H1 (cell line): ENCODE data around the gene E2F8. TPM values are rescaled to one million over a fixed set of nuclear protein-coding genes. Genes with fewer than 3 reads are reported as not detected.

Source experiments
- CBX5 ChIP-seq: fragments of 300-800, 300-1000 bp; sonication (generic); IDR thresholded peaks from 2 replicates; pipeline ENCODE4 v1.7.1; 2016; ENCODE audit warnings: antibody characterized with exemption, low read length, low read depth
- POLR2AphosphoS5 ChIP-seq: IDR thresholded peaks from 2 replicates; pipeline ENCODE4 v1.6.1; 2011; ENCODE audit warnings: low read depth, low read length
- SAP30 ChIP-seq: fragments of 300-600 bp; sonication (generic); IDR thresholded peaks from 2 replicates; pipeline ENCODE4 v1.7.1; 2012; ENCODE audit warnings: low read length, moderate library complexity, mild to moderate bottlenecking, inconsistent platforms; ENCODE audit not compliant: insufficient read depth, insufficient replicate concordance
- TEAD4 ChIP-seq: IDR thresholded peaks from 2 replicates; pipeline ENCODE4 v1.6.1; 2012; ENCODE audit warnings: low read depth, low read length, inconsistent platforms, mixed read lengths
- YY1 ChIP-seq: IDR thresholded peaks from 2 replicates; pipeline ENCODE4 v1.6.1; 2011; ENCODE audit warnings: low read depth, mild to moderate bottlenecking, low read length
- polyA plus RNA-seq, 7 experiments: library from polyadenylated mRNA; depleted of rRNA in 3 of 7; stranded (reverse) in 5 of 7; unstranded in 2 of 7; fragments of >200 nt in 5 of 7; fragments of 200-250 nt in 2 of 7; gene quantifications; 1 replicate in 5 of 7; 2 replicates in 1 of 7; 4 replicates in 1 of 7; pipeline versions ENCODE4 v1.2.1 to v1.2.3, GENCODE V29; 2011 to 2013; ENCODE audit warnings: missing spikeins in 2 of 7, mixed read lengths in 2 of 7
- total RNA-seq: library from RNA; stranded (reverse); fragmentation: NEBNext Ultra II Directional; extraction: Animal tissue kit (Norgen Biotek cat#: 25700); gene quantifications from 2 replicates; pipeline ENCODE4 v1.2.1, GENCODE V29; 2021
- TF ChIP-seq, protein P1 (sequence below): fragments of 300-600 bp; sonication (generic); IDR thresholded peaks from 2 replicates; pipeline ENCODE4 v1.7.1; 2012; ENCODE audit warnings: low read length, moderate library complexity, mild to moderate bottlenecking, inconsistent platforms; ENCODE audit not compliant: insufficient replicate concordance

The E2F8 gene
- total and polyA plus RNA-seq, 2 of the 8 experiments (the other 6 are each of a cell fraction or from before 2014, with no cell fraction given): 5.4 to 11.4 TPM

DNA sequence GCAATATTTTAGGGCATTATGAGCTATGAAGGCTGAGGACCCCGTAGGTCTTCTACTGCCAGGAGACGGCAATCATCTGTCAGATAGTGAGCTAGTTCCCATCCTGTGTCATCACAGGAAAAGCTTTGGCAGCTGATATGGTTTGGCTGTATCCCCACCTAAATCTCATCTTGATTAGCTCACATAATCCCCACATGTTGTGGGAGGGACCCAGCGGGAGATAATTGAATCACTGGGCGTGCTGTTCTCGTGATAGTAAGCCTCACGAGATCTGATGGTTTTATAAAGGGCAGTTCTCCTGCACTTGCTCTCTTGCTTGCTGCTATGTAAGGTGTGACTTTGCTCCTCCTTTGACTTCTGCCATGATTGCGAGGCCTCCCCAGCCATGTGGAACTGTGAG, 57.1 kb downstream of the E2F8 start (continued):
- TF ChIP-seq, protein P1, sequence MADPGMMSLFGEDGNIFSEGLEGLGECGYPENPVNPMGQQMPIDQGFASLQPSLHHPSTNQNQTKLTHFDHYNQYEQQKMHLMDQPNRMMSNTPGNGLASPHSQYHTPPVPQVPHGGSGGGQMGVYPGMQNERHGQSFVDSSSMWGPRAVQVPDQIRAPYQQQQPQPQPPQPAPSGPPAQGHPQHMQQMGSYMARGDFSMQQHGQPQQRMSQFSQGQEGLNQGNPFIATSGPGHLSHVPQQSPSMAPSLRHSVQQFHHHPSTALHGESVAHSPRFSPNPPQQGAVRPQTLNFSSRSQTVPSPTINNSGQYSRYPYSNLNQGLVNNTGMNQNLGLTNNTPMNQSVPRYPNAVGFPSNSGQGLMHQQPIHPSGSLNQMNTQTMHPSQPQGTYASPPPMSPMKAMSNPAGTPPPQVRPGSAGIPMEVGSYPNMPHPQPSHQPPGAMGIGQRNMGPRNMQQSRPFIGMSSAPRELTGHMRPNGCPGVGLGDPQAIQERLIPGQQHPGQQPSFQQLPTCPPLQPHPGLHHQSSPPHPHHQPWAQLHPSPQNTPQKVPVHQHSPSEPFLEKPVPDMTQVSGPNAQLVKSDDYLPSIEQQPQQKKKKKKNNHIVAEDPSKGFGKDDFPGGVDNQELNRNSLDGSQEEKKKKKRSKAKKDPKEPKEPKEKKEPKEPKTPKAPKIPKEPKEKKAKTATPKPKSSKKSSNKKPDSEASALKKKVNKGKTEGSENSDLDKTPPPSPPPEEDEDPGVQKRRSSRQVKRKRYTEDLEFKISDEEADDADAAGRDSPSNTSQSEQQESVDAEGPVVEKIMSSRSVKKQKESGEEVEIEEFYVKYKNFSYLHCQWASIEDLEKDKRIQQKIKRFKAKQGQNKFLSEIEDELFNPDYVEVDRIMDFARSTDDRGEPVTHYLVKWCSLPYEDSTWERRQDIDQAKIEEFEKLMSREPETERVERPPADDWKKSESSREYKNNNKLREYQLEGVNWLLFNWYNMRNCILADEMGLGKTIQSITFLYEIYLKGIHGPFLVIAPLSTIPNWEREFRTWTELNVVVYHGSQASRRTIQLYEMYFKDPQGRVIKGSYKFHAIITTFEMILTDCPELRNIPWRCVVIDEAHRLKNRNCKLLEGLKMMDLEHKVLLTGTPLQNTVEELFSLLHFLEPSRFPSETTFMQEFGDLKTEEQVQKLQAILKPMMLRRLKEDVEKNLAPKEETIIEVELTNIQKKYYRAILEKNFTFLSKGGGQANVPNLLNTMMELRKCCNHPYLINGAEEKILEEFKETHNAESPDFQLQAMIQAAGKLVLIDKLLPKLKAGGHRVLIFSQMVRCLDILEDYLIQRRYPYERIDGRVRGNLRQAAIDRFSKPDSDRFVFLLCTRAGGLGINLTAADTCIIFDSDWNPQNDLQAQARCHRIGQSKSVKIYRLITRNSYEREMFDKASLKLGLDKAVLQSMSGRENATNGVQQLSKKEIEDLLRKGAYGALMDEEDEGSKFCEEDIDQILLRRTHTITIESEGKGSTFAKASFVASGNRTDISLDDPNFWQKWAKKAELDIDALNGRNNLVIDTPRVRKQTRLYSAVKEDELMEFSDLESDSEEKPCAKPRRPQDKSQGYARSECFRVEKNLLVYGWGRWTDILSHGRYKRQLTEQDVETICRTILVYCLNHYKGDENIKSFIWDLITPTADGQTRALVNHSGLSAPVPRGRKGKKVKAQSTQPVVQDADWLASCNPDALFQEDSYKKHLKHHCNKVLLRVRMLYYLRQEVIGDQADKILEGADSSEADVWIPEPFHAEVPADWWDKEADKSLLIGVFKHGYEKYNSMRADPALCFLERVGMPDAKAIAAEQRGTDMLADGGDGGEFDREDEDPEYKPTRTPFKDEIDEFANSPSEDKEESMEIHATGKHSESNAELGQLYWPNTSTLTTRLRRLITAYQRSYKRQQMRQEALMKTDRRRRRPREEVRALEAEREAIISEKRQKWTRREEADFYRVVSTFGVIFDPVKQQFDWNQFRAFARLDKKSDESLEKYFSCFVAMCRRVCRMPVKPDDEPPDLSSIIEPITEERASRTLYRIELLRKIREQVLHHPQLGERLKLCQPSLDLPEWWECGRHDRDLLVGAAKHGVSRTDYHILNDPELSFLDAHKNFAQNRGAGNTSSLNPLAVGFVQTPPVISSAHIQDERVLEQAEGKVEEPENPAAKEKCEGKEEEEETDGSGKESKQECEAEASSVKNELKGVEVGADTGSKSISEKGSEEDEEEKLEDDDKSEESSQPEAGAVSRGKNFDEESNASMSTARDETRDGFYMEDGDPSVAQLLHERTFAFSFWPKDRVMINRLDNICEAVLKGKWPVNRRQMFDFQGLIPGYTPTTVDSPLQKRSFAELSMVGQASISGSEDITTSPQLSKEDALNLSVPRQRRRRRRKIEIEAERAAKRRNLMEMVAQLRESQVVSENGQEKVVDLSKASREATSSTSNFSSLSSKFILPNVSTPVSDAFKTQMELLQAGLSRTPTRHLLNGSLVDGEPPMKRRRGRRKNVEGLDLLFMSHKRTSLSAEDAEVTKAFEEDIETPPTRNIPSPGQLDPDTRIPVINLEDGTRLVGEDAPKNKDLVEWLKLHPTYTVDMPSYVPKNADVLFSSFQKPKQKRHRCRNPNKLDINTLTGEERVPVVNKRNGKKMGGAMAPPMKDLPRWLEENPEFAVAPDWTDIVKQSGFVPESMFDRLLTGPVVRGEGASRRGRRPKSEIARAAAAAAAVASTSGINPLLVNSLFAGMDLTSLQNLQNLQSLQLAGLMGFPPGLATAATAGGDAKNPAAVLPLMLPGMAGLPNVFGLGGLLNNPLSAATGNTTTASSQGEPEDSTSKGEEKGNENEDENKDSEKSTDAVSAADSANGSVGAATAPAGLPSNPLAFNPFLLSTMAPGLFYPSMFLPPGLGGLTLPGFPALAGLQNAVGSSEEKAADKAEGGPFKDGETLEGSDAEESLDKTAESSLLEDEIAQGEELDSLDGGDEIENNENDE: no peak
- TF ChIP-seq SAP30: no peak
- no peak for TF ChIP-seq TEAD4
- TF ChIP-seq CBX5: no peak
- no peak for TF ChIP-seq POLR2AphosphoS5
- no peak for TF ChIP-seq YY1
